ENCODE results near the gene NUP205.

The NUP205 gene

DNA sequence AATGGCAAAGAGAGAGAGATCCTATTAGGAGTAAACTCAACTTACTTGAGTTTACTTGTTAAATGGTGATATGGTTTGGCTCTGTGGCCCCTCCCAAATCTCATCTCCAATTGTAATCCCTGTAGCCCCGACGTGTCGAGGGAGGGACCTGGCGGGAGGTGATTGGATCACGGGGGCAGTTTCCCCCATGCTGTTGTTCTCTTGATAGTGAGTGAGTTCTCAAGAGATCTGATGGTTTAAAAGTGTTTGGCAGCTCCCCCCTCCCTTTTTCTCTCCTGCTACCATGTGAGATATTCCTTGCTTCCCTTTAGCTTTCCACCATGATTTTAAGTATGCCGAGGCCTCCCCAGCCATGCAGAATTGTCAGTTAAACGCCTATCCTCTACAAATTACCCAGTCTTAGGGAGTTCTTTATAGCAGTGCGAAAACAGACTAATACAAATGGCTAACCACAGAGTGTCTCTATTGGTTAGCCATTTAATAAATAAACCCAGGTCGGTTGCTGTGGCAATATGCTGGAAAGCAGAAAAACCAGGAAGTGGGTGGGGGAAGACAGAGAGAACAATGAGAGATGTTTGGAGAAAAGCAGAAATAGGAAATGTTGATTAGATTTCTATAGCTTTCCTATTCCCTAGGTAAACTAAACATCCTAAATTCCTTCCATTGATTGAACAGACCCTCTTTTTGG, 101.6 kb downstream of the NUP205 start:
- peak; percentile 75 for DNase-seq (ENCODE audit: low read depth)
- TF ChIP-seq POLR2A (IDR thresholded peaks at IDR 0.05; ENCODE audit: extremely low read depth, insufficient read length), result no peak
- TF ChIP-seq MYC (IDR thresholded peaks at IDR 0.05; ENCODE audit: low read depth, low read length), result no peak
- no peak overlapping the region for H3K4me3 ChIP-seq (ENCODE audit: low read depth, low read length)

DNA sequence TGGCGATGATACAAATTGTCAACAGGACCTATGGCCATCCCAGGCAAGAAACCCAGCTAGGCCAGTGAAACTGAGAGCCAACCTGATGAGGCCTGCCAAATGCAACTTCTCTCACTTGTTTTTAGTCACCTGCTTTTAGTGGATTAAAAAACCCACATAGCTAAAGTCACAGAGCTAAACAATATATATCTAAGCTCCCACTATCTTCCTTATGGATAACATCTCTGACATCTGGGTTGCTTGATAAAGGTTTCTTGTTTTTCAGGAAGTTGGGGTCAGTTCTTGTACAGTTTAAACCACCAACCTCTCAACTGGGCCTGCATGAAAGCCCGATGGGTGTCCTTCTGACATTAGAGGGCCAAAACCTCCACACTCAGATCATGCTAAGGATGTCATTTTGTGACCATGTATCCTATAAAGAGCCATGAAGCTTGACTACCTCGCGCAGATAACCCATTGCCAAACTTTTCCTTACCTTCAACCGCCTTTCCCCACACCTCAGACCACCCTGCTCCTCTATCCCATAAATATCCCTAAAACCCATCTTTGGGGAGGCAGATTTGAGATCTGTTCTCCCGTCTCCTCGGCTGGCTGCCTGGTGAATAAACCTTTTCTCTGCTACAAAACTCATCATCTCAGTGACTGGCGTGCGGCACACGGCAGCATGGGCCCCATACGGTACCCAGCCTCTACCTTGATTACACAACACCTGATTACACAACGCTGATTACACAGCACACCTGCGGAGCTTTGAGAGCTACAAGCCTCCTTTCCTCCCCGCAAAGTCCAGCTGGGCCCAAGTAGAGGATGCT, 103.8 kb downstream of the NUP205 start:
- TF ChIP-seq MAX (IDR thresholded peaks at IDR 0.05; ENCODE audit: low read depth, low read length) (no peak; the same call in 1 of the 2 replicates), CTCF (IDR thresholded peaks at IDR 0.05; ENCODE audit: low read depth, low read length) (no peak), MYC (IDR thresholded peaks at IDR 0.05; ENCODE audit: low read depth, low read length) (no peak), POLR2A (IDR thresholded peaks at IDR 0.05; ENCODE audit: extremely low read depth, insufficient read length) (no peak)
- DNase-seq (ENCODE audit: low read depth), result peak; percentile 54
- peak overlapping the region; percentile 65 for H3K4me3 ChIP-seq (ENCODE audit: low read depth, low read length)

- TF ChIP-seq MYC (IDR thresholded peaks at IDR 0.05; ENCODE audit: low read depth, low read length) (no peak; the same call in 1 of the 2 replicates), MAX (IDR thresholded peaks at IDR 0.05; ENCODE audit: low read depth, low read length) (no peak), POLR2A (IDR thresholded peaks at IDR 0.05; ENCODE audit: extremely low read depth, insufficient read length) (no peak), CTCF (IDR thresholded peaks at IDR 0.05; ENCODE audit: low read depth, low read length) (no peak)
Observed at GRCh38 chr7:135662123-135662372, 104.3 kb downstream of the NUP205 start.

GRCh38 chr7:135662373-135663114, 104.8 kb downstream of the NUP205 start, which contains the start of gene STMP1:
Gene STMP1 (plus strand): TSS chr7:135662514.
- DNase-seq (ENCODE audit: low read depth), result peak; percentile 99
- H3K4me3 ChIP-seq (ENCODE audit: low read depth, low read length), result peak within 1 kb of the TSS; percentile 76
- TF ChIP-seq CTCF (IDR thresholded peaks at IDR 0.05; ENCODE audit: low read depth, low read length) (peak; percentile 52), MYC (IDR thresholded peaks at IDR 0.05; ENCODE audit: low read depth, low read length) (peak; percentile 90), MAX (IDR thresholded peaks at IDR 0.05; ENCODE audit: low read depth, low read length) (peak; percentile 80), POLR2A (IDR thresholded peaks at IDR 0.05; ENCODE audit: extremely low read depth, insufficient read length) (peak; percentile 94)

More at GRCh38 chr7:135662123-135662372, 104.3 kb downstream of the NUP205 start:
- no peak for DNase-seq (ENCODE audit: low read depth)
- H3K4me3 ChIP-seq (ENCODE audit: low read depth, low read length), result peak overlapping the region; percentile 65

DNA sequence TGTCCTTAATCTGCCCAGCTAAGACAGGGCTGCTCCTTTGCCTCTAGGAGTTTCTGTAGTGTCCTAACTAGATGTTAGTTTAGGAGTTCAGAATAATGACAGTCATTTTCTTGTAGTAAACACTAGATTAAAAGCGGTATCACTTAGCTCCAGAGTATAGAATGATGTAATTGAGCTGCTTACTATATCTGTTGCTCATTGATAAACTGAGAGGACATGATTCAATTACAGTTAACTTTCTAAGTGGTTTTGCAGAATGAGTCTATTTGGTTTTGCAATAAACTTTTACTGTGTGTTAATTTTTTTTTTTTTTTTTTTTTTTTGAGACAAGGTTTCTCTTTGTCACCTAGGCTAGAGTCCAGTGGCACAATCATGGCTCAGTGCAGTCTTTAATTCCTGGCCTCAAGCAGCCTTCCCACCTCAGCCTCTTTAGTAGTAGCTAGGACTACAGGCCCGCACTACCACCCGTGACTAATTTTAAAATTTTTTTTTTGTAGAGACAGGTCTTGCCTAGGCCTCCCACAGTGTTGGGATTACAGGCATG, 106.4 kb downstream of the NUP205 start:
- TF ChIP-seq CTCF (IDR thresholded peaks at IDR 0.05; ENCODE audit: low read depth, low read length) (no peak), MAX (IDR thresholded peaks at IDR 0.05; ENCODE audit: low read depth, low read length) (no peak), POLR2A (IDR thresholded peaks at IDR 0.05; ENCODE audit: extremely low read depth, insufficient read length) (no peak), MYC (IDR thresholded peaks at IDR 0.05; ENCODE audit: low read depth, low read length) (no peak)
- peak; percentile 29 for DNase-seq (ENCODE audit: low read depth)
- peak overlapping the region; percentile 21 for H3K4me3 ChIP-seq (ENCODE audit: low read depth, low read length)
